ENCODE results near the gene ALDH3A2.

- TF ChIP-seq CTCF (IDR thresholded peaks at IDR 0.05) (no peak), EZH2 (IDR thresholded peaks at IDR 0.05; ENCODE audit: borderline replicate concordance, insufficient read depth, low read depth, low read length, poor library complexity, severe bottlenecking) (no peak)
Measured at GRCh38 chr17:19610879-19611278, 37.7 kb upstream of the ALDH3A2 start.
